ENCODE measurements around the gene UBXN11. TPM values are rescaled to one million over a fixed set of nuclear protein-coding genes. Genes with fewer than 3 reads are reported as not detected.
A peak's percentile ranks its signal among the peaks of the same experiment; 100 is the strongest.

The UBXN11 gene
- total and polyA plus RNA-seq, 2 of the 13 experiments (the other 11 are each of a cell fraction or from before 2014, with no cell fraction given): 9.3 to 10.4 TPM

DNA sequence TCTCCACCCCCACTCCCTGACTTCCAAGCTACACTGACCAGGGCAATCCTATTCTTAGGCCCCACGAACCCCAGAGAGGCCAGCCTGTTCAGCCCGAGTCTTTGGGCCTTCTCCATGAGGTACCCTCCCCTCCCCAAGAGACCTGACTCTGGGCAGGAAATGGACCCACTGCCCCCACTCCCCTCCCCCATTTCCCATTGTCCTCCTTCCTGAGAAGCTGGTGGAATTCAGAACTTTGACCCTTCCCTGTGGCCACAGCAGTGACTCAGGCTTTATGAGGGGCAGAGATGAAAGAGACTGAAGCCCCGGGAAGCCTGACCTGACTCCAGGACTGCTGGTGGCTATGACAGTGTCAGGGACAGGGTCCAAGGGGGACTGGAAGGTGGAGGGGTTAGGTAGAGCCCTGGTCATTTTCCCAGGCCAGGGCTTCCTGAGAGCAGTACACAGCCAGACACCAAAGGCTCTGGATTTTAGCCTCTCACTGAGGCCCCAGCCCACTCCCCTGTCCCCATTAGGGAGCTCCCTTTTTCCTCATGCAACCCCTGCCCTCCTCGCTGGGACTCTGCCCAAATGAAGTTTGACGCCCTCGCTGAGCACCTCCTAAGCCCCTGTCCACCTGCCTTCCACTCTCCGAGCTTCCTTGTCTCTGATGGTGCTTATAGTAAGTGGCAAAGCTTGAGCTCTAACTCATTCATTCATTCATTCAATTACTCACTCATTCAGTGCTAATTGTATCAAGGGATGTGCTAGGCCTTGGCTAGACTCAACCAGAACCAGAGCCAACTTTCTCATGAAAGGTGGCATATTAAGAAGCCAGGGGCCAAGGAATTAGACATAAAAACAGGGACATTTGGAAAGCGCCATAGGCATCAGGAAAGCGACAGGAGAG, 44.5 kb upstream of the UBXN11 start (continued):
- TF ChIP-seq REXO4 (CRISPR knock-in tag; IDR thresholded peaks at IDR 0.05; ENCODE audit: borderline replicate concordance) (no peak), PAF1 (CRISPR knock-in tag; IDR thresholded peaks at IDR 0.05) (no peak), KAT8 (CRISPR knock-in tag; IDR thresholded peaks at IDR 0.05) (peak; percentile 54), ZSCAN25 (CRISPR knock-in tag; IDR thresholded peaks at IDR 0.05) (peak; percentile 84), DNMT1 (CRISPR knock-in tag; IDR thresholded peaks at IDR 0.05) (no peak), KDM2A (CRISPR knock-in tag; IDR thresholded peaks at IDR 0.05; ENCODE audit: borderline replicate concordance, low read depth) (peak; percentile 51; the same call in 1 of the 2 replicates), ZNF232 (CRISPR knock-in tag; IDR thresholded peaks at IDR 0.05; ENCODE audit: borderline replicate concordance) (no peak), NRL (CRISPR knock-in tag; IDR thresholded peaks at IDR 0.05; ENCODE audit: borderline replicate concordance) (peak; percentile 74; the same call in 1 of the 2 replicates), FOXK1 (CRISPR knock-in tag; IDR thresholded peaks at IDR 0.05; ENCODE audit: borderline replicate concordance, low read depth) (0 out of 2 replicates have a peak, but pooled peaks have one; percentile 25), FOSL2 (CRISPR knock-in tag; IDR thresholded peaks at IDR 0.05) (peak; percentile 95), IKZF4 (CRISPR knock-in tag; IDR thresholded peaks at IDR 0.05; ENCODE audit: borderline replicate concordance, low read depth, not compliant biosample characterization) (no peak), TBL1XR1 (IDR thresholded peaks at IDR 0.05; ENCODE audit: borderline replicate concordance, low read length, partially characterized antibody) (peak; percentile 75), RBM39 (IDR thresholded peaks at IDR 0.05; ENCODE audit: low read depth, low read length, poor library complexity, severe bottlenecking) (no peak), NPAS2 (CRISPR knock-in tag; IDR thresholded peaks at IDR 0.05; ENCODE audit: borderline replicate concordance) (no peak)
- TF ChIP-seq, protein P1, sequence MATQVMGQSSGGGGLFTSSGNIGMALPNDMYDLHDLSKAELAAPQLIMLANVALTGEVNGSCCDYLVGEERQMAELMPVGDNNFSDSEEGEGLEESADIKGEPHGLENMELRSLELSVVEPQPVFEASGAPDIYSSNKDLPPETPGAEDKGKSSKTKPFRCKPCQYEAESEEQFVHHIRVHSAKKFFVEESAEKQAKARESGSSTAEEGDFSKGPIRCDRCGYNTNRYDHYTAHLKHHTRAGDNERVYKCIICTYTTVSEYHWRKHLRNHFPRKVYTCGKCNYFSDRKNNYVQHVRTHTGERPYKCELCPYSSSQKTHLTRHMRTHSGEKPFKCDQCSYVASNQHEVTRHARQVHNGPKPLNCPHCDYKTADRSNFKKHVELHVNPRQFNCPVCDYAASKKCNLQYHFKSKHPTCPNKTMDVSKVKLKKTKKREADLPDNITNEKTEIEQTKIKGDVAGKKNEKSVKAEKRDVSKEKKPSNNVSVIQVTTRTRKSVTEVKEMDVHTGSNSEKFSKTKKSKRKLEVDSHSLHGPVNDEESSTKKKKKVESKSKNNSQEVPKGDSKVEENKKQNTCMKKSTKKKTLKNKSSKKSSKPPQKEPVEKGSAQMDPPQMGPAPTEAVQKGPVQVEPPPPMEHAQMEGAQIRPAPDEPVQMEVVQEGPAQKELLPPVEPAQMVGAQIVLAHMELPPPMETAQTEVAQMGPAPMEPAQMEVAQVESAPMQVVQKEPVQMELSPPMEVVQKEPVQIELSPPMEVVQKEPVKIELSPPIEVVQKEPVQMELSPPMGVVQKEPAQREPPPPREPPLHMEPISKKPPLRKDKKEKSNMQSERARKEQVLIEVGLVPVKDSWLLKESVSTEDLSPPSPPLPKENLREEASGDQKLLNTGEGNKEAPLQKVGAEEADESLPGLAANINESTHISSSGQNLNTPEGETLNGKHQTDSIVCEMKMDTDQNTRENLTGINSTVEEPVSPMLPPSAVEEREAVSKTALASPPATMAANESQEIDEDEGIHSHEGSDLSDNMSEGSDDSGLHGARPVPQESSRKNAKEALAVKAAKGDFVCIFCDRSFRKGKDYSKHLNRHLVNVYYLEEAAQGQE (IDR thresholded peaks at IDR 0.05; ENCODE audit: borderline replicate concordance in 1 of 2, low read depth in 1 of 2, low read length in 2 of 2): peak in 1 of 2 experiments; percentile 73; a peak in 1 of 4 replicates
- TF ChIP-seq, protein P2, sequence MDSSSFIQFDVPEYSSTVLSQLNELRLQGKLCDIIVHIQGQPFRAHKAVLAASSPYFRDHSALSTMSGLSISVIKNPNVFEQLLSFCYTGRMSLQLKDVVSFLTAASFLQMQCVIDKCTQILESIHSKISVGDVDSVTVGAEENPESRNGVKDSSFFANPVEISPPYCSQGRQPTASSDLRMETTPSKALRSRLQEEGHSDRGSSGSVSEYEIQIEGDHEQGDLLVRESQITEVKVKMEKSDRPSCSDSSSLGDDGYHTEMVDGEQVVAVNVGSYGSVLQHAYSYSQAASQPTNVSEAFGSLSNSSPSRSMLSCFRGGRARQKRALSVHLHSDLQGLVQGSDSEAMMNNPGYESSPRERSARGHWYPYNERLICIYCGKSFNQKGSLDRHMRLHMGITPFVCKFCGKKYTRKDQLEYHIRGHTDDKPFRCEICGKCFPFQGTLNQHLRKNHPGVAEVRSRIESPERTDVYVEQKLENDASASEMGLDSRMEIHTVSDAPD (CRISPR knock-in tag; IDR thresholded peaks at IDR 0.05): peak; percentile 78
- TF ChIP-seq, protein P3, sequence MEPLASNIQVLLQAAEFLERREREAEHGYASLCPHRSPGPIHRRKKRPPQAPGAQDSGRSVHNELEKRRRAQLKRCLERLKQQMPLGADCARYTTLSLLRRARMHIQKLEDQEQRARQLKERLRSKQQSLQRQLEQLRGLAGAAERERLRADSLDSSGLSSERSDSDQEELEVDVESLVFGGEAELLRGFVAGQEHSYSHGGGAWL (CRISPR knock-in tag; IDR thresholded peaks at IDR 0.05): no peak
- TF ChIP-seq, protein P4, sequence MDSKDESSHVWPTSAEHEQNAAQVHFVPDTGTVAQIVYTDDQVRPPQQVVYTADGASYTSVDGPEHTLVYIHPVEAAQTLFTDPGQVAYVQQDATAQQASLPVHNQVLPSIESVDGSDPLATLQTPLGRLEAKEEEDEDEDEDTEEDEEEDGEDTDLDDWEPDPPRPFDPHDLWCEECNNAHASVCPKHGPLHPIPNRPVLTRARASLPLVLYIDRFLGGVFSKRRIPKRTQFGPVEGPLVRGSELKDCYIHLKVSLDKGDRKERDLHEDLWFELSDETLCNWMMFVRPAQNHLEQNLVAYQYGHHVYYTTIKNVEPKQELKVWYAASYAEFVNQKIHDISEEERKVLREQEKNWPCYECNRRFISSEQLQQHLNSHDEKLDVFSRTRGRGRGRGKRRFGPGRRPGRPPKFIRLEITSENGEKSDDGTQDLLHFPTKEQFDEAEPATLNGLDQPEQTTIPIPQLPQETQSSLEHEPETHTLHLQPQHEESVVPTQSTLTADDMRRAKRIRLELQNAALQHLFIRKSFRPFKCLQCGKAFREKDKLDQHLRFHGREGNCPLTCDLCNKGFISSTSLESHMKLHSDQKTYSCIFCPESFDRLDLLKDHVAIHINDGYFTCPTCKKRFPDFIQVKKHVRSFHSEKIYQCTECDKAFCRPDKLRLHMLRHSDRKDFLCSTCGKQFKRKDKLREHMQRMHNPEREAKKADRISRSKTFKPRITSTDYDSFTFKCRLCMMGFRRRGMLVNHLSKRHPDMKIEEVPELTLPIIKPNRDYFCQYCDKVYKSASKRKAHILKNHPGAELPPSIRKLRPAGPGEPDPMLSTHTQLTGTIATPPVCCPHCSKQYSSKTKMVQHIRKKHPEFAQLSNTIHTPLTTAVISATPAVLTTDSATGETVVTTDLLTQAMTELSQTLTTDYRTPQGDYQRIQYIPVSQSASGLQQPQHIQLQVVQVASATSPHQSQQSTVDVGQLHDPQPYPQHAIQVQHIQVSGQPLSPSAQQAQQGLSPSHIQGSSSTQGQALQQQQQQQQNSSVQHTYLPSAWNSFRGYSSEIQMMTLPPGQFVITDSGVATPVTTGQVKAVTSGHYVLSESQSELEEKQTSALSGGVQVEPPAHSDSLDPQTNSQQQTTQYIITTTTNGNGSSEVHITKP (CRISPR knock-in tag; IDR thresholded peaks at IDR 0.05; ENCODE audit: low read depth): peak; percentile 32; the same call in 1 of the 2 replicates
